A549 (cell line): ENCODE measurements around the gene BAIAP2L1.

Source experiments
- EP300 ChIP-seq, 2 experiments: fragments of >200 bp; sonication (Bioruptor Twin); formaldehyde crosslinking; IDR thresholded peaks; 2 replicates in 1 of 2; 3 replicates in 1 of 2; pipeline ENCODE4 v1.6.1; 2016 to 2017
- POLR2A ChIP-seq: IDR thresholded peaks from 2 replicates; pipeline ENCODE4 v1.6.1; 2012; ENCODE audit warnings: mild to moderate bottlenecking, low read length
- RAD21 ChIP-seq, 2 experiments: fragments of >200 bp in 1 of 2; sonication (Bioruptor Twin) in 1 of 2; formaldehyde crosslinking in 1 of 2; IDR thresholded peaks in 1 of 2; conservative IDR thresholded peaks in 1 of 2; 2 replicates in 1 of 2; 3 replicates in 1 of 2; pipeline ENCODE4 v1.6.1; 2012 to 2018; ENCODE audit warnings: inconsistent platforms in 1 of 2
- RNF2 ChIP-seq: fragments of 200-600 bp; sonication (generic); IDR thresholded peaks from 2 replicates; pipeline ENCODE4 v1.6.1; 2016; ENCODE audit warnings: low read depth, mild to moderate bottlenecking, antibody characterized with exemption, moderate library complexity, borderline replicate concordance
- ZFP36 ChIP-seq: fragments of 450-650 bp; IDR thresholded peaks from 2 replicates; pipeline ENCODE4 v1.6.1; 2014; ENCODE audit warnings: borderline replicate concordance; ENCODE audit not compliant: partially characterized antibody
- TF ChIP-seq, protein P1 (sequence below): fragments of 200-600 bp; sonication (generic); IDR thresholded peaks from 2 replicates; pipeline ENCODE4 v1.6.1; 2016; ENCODE audit warnings: antibody characterized with exemption, mild to moderate bottlenecking, moderate library complexity
- TF ChIP-seq, protein P2 (sequence below): fragments of >200 bp; sonication (Bioruptor Twin); formaldehyde crosslinking; IDR thresholded peaks from 3 replicates; pipeline ENCODE4 v1.5.1; 2016
- TF ChIP-seq, protein P3 (sequence below): fragments of 150-350 bp; IDR thresholded peaks from 2 replicates; pipeline ENCODE4 v1.6.1; 2014; ENCODE audit warnings: low read depth, mild to moderate bottlenecking, low read length

DNA sequence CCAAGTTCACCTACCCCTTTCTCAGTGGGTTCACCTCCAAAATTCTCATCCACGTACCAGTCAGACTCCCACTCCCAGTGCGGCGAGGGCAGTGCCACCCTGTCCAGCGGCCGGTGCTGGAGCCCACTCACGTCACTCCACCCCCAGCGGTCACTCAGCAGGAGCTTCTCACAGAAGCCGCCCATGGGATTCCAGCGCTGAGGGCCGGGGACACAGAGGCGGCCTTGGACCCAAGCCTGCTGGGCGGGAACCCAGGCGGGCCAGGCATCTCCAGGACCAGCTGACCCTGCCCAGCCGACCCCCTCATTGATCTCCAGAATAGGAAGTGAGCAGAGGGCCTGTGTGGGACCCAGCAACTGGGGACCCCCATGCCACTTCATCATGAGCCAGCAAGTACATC, 156.0 kb downstream of the BAIAP2L1 start:
- TF ChIP-seq RAD21 (conservative IDR thresholded peaks at IDR 0.05 in 1 of 2, IDR thresholded peaks at IDR 0.05 in 1 of 2) (no peak), ZFP36 (no peak), POLR2A (no peak), RNF2 (no peak), EP300 (IDR thresholded peaks at IDR 0.05) (no peak)
- TF ChIP-seq, protein P1, sequence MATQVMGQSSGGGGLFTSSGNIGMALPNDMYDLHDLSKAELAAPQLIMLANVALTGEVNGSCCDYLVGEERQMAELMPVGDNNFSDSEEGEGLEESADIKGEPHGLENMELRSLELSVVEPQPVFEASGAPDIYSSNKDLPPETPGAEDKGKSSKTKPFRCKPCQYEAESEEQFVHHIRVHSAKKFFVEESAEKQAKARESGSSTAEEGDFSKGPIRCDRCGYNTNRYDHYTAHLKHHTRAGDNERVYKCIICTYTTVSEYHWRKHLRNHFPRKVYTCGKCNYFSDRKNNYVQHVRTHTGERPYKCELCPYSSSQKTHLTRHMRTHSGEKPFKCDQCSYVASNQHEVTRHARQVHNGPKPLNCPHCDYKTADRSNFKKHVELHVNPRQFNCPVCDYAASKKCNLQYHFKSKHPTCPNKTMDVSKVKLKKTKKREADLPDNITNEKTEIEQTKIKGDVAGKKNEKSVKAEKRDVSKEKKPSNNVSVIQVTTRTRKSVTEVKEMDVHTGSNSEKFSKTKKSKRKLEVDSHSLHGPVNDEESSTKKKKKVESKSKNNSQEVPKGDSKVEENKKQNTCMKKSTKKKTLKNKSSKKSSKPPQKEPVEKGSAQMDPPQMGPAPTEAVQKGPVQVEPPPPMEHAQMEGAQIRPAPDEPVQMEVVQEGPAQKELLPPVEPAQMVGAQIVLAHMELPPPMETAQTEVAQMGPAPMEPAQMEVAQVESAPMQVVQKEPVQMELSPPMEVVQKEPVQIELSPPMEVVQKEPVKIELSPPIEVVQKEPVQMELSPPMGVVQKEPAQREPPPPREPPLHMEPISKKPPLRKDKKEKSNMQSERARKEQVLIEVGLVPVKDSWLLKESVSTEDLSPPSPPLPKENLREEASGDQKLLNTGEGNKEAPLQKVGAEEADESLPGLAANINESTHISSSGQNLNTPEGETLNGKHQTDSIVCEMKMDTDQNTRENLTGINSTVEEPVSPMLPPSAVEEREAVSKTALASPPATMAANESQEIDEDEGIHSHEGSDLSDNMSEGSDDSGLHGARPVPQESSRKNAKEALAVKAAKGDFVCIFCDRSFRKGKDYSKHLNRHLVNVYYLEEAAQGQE, result no peak
- TF ChIP-seq, protein P2, sequence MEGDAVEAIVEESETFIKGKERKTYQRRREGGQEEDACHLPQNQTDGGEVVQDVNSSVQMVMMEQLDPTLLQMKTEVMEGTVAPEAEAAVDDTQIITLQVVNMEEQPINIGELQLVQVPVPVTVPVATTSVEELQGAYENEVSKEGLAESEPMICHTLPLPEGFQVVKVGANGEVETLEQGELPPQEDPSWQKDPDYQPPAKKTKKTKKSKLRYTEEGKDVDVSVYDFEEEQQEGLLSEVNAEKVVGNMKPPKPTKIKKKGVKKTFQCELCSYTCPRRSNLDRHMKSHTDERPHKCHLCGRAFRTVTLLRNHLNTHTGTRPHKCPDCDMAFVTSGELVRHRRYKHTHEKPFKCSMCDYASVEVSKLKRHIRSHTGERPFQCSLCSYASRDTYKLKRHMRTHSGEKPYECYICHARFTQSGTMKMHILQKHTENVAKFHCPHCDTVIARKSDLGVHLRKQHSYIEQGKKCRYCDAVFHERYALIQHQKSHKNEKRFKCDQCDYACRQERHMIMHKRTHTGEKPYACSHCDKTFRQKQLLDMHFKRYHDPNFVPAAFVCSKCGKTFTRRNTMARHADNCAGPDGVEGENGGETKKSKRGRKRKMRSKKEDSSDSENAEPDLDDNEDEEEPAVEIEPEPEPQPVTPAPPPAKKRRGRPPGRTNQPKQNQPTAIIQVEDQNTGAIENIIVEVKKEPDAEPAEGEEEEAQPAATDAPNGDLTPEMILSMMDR, result no peak
- TF ChIP-seq, protein P3, sequence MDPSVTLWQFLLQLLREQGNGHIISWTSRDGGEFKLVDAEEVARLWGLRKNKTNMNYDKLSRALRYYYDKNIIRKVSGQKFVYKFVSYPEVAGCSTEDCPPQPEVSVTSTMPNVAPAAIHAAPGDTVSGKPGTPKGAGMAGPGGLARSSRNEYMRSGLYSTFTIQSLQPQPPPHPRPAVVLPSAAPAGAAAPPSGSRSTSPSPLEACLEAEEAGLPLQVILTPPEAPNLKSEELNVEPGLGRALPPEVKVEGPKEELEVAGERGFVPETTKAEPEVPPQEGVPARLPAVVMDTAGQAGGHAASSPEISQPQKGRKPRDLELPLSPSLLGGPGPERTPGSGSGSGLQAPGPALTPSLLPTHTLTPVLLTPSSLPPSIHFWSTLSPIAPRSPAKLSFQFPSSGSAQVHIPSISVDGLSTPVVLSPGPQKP, result no peak
